ENCODE data around the gene MEP1B.
"Not testable (repeated sequence)": the region's sequence is repeated elsewhere in the genome, so short reads cannot be mapped to it uniquely, and the experiment has no call there.

Gene MEP1B

DNA sequence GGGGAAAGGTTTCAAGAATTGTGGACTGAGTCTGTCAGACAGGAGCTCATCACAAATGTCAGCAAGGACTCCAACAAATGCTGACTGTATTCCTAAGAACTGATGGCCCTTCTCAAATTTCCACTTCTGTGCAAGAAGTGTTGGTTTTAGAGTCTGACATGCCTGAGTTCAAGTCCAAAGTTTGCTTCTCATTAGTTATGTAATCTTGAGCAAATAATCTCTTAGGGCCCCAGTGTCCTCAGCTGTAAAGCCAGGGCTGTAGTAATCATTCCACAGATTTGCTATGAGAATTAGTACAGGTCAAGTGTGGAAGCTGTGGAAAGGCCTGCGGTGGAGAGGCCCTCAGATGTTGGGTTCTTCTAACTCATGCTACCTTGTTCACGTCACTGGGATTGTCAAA lies 23.9 kb downstream of the MEP1B start:
- no peak overlapping the region for H3K27ac Mint-ChIP-seq
- no peaks in the 10 kb centered on the region for H3K27me3 Mint-ChIP-seq (ENCODE audit: low read depth)
- H3K36me3 Mint-ChIP-seq (ENCODE audit: low read depth) = no peaks in the 10 kb centered on the region
- TF ChIP-seq, protein P1, sequence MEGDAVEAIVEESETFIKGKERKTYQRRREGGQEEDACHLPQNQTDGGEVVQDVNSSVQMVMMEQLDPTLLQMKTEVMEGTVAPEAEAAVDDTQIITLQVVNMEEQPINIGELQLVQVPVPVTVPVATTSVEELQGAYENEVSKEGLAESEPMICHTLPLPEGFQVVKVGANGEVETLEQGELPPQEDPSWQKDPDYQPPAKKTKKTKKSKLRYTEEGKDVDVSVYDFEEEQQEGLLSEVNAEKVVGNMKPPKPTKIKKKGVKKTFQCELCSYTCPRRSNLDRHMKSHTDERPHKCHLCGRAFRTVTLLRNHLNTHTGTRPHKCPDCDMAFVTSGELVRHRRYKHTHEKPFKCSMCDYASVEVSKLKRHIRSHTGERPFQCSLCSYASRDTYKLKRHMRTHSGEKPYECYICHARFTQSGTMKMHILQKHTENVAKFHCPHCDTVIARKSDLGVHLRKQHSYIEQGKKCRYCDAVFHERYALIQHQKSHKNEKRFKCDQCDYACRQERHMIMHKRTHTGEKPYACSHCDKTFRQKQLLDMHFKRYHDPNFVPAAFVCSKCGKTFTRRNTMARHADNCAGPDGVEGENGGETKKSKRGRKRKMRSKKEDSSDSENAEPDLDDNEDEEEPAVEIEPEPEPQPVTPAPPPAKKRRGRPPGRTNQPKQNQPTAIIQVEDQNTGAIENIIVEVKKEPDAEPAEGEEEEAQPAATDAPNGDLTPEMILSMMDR (IDR thresholded peaks at IDR 0.05; ENCODE audit: unreplicated experiment in 3 of 3) = no peak
- no peaks in the 10 kb centered on the region for H3K9me3 Mint-ChIP-seq
- no peak overlapping the region for H3K4me3 Mint-ChIP-seq
- H3K4me1 Mint-ChIP-seq = no peaks in the 10 kb centered on the region

GRCh38 chr18:32216390-32216789 lies 26.6 kb downstream of the MEP1B start:
- Mint-ChIP-seq H3K9me3 (no peaks in the 10 kb centered on the region), H3K4me1 (no peaks in the 10 kb centered on the region), H3K27me3 (ENCODE audit: low read depth) (no peaks in the 10 kb centered on the region), H3K4me3 (no peak overlapping the region), H3K36me3 (ENCODE audit: low read depth) (no peaks in the 10 kb centered on the region), H3K27ac (no peak overlapping the region)
- TF ChIP-seq, protein P1 (IDR thresholded peaks at IDR 0.05; ENCODE audit: unreplicated experiment in 3 of 3) = no peak

GRCh38 chr18:32219431-32220018 lies 29.7 kb downstream of the MEP1B start:
- Mint-ChIP-seq H3K9me3 (no peaks in the 10 kb centered on the region), H3K4me3 (no peak overlapping the region), H3K27ac (no peak overlapping the region), H3K4me1 (no peaks in the 10 kb centered on the region), H3K27me3 (ENCODE audit: low read depth) (no peaks in the 10 kb centered on the region), H3K36me3 (ENCODE audit: low read depth) (no peaks in the 10 kb centered on the region)
- TF ChIP-seq, protein P1 (IDR thresholded peaks at IDR 0.05; ENCODE audit: unreplicated experiment in 3 of 3) = no peak

- not testable (repeated sequence) for H3K9me3 Mint-ChIP-seq; H3K4me1 Mint-ChIP-seq; H3K27me3 Mint-ChIP-seq (ENCODE audit: low read depth)
Observed at GRCh38 chr18:32233348-32233747, 43.5 kb downstream of the MEP1B start.

GRCh38 chr18:32237049-32237448 lies 47.2 kb downstream of the MEP1B start:
- TF ChIP-seq, protein P1 (IDR thresholded peaks at IDR 0.05; ENCODE audit: unreplicated experiment in 3 of 3) = no peak
- no peaks in the 10 kb centered on the region for H3K27me3 Mint-ChIP-seq (ENCODE audit: low read depth)
- H3K4me3 Mint-ChIP-seq = no peak overlapping the region
- H3K36me3 Mint-ChIP-seq (ENCODE audit: low read depth) = peaks cover 3% of the 10 kb centered on the region
- no peak overlapping the region for H3K27ac Mint-ChIP-seq
- H3K4me1 Mint-ChIP-seq = no peaks in the 10 kb centered on the region
- H3K9me3 Mint-ChIP-seq = peaks cover 4% of the 10 kb centered on the region

More at GRCh38 chr18:32233348-32233747, 43.5 kb downstream of the MEP1B start:
- H3K27ac Mint-ChIP-seq; H3K4me3 Mint-ChIP-seq; H3K36me3 Mint-ChIP-seq (ENCODE audit: low read depth): not testable (repeated sequence)

GRCh38 chr18:32238635-32239268 lies 48.9 kb downstream of the MEP1B start:
- Mint-ChIP-seq H3K36me3 (ENCODE audit: low read depth) (peaks cover 3% of the 10 kb centered on the region), H3K4me1 (no peaks in the 10 kb centered on the region), H3K4me3 (no peak overlapping the region), H3K27me3 (ENCODE audit: low read depth) (no peaks in the 10 kb centered on the region), H3K9me3 (peaks cover 3% of the 10 kb centered on the region), H3K27ac (no peak overlapping the region)
- TF ChIP-seq, protein P1 (IDR thresholded peaks at IDR 0.05; ENCODE audit: unreplicated experiment in 3 of 3) = no peak

All from nephron (organoid).